RWPE1 (cell line): Measurements from ENCODE around the gene BBS2.

Source experiments
- CTCF ChIA-PET: fragments of 350-600 bp; sonication (Branson Sonifier 250); formaldehyde crosslinking; extraction: SDS; loops from one replicate; lab custom pipeline; 2021; lab: Yijun Ruan, JAX
- POLR2A ChIA-PET: fragments of 400-600 bp; formaldehyde crosslinking; extraction: SDS; loops from one replicate; lab custom pipeline; 2020; ENCODE audit warnings: antibody characterized with exemption; ENCODE audit not compliant: low non-redundant PET; lab: Yijun Ruan, JAX
- DNase-seq: peaks from one replicate; pipeline ENCODE4 v3.0.0; 2012; ENCODE audit warnings: low spot score
- H3K27ac ChIP-seq: fragments of 450-650 bp; 2 replicates; pipeline ENCODE4 v1.5.1; 2017
- TF ChIP-seq, protein P1 (sequence below): fragments of 450-650 bp; conservative IDR thresholded peaks from 2 replicates; pipeline ENCODE4 v1.5.1; 2017; ENCODE audit warnings: low read depth, mild to moderate bottlenecking

The BBS2 gene, protein sequence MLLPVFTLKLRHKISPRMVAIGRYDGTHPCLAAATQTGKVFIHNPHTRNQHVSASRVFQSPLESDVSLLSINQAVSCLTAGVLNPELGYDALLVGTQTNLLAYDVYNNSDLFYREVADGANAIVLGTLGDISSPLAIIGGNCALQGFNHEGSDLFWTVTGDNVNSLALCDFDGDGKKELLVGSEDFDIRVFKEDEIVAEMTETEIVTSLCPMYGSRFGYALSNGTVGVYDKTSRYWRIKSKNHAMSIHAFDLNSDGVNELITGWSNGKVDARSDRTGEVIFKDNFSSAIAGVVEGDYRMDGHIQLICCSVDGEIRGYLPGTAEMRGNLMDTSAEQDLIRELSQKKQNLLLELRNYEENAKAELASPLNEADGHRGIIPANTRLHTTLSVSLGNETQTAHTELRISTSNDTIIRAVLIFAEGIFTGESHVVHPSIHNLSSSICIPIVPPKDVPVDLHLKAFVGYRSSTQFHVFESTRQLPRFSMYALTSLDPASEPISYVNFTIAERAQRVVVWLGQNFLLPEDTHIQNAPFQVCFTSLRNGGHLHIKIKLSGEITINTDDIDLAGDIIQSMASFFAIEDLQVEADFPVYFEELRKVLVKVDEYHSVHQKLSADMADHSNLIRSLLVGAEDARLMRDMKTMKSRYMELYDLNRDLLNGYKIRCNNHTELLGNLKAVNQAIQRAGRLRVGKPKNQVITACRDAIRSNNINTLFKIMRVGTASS

DNA sequence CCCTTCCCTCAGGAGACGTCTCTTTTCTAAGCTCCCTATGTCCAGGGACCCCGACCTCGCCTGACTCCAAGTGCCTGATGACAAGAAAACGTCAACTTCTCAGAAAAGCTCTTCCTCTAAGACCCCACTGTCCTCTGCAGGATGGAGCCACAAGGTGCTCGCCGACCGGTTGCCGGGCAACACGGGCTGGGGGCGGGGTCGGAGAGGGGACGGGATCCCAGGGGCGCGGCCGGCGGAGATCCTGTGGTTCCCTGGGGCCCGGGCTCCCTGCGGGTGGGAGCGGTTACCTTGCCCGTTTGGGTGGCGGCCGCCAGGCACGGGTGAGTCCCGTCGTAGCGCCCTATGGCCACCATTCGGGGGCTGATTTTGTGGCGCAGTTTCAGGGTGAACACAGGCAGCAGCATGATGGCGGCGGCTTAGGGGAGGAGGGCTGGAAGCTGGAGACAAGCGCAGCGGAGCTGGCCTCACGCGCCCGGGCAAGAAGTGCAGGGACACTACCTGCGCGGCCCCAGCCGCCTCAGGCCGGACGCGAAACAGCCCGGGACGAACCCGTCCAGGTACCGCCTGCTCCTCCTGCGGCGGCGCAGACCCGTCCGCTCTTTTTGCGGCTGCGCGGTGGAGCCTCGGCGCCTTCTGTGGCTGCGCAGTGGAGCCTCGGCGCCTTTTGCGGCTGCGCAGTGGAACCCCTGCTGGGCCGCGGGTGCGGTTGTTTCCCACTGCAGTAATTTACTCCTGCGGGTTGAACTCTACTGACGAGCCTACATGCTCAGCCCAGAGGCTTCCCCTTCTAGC is at the start of gene BBS2:
Gene BBS2, minus strand, starts transcription at position 566 of the 792 bp plus-strand sequence. Its CDS starts 162 bp downstream, at position 404.
- peak within 1 kb of the TSS; percentile 90 for H3K27ac ChIP-seq
- DNase-seq, result peak; percentile 86
- POLR2A ChIA-PET, result no interaction called here
- CTCF ChIA-PET, result interaction anchor here (0.9 kb wide), 1 partner anchor 12 kb away, joined by 3 read pairs; no protein-coding TSS in a partner anchor
- TF ChIP-seq, protein P1, sequence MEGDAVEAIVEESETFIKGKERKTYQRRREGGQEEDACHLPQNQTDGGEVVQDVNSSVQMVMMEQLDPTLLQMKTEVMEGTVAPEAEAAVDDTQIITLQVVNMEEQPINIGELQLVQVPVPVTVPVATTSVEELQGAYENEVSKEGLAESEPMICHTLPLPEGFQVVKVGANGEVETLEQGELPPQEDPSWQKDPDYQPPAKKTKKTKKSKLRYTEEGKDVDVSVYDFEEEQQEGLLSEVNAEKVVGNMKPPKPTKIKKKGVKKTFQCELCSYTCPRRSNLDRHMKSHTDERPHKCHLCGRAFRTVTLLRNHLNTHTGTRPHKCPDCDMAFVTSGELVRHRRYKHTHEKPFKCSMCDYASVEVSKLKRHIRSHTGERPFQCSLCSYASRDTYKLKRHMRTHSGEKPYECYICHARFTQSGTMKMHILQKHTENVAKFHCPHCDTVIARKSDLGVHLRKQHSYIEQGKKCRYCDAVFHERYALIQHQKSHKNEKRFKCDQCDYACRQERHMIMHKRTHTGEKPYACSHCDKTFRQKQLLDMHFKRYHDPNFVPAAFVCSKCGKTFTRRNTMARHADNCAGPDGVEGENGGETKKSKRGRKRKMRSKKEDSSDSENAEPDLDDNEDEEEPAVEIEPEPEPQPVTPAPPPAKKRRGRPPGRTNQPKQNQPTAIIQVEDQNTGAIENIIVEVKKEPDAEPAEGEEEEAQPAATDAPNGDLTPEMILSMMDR, result no peak

DNA sequence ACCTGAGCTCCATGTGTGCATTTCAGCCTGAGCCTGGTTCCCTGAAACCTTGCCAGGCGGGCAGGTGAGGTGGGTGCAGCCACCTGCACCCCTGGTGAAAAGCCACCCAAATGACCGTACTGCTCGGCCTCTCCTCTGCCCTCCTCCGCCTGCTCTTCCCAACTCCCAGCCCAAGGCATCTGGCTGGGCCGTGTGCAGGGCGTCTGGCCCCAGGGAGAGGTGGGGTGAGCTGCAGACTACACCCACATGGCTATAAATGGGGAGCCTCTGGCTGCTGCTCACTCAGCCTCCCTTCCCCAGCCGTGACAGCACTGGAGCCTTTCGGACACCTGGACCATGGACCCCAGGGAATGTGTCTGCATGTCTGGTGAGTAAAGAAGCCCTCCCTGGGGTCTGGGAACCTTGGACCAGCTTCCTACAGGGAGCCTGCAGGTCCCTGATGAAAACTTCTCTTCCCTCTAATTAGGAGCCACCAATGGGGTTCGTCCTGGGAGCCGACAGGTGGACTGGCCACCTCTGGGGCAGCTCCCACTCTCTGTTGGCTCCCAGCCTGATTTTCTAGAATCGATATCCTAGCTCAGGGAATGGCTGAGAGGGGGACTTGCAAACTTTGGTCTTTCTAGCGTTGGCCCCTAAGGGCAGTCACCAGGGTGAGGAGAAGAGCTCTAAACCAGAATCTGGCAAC is 45.1 kb upstream of the BBS2 start, which contains the start of gene MT4:
Gene MT4, plus strand, starts transcription at position 281 of the 685 bp plus-strand sequence. Its CDS starts 56 bp downstream, at position 337.
- no peak within 1 kb of the TSS for H3K27ac ChIP-seq
- DNase-seq, result no peak
- CTCF ChIA-PET, result interaction anchor here (0.6 kb wide), 4 partner anchors 12 to 689 kb away, joined by 3 to 4 read pairs (median 4); no protein-coding TSS in a partner anchor
- POLR2A ChIA-PET, result no interaction called here
- TF ChIP-seq, protein P1, result no peak

DNA sequence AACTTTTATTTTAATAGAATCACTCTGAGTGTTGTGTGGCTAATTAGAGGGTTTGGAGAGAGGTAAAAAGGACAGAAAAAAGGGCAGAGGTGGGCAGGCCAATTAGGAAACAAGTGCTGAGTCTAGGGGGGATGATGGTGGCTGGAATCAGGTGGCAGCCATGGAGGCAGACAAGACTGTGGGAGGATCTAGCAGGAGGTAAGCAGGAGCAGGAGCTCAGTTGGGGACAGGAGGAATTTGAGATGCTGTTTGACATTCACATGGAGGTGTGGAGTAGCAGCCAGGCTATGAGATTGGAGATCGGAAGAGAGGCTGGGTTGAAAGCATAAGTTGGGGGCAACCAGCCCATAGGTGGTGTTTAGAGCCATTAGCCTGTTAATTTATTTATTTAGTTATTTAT is 41.3 kb upstream of the BBS2 start:
- ChIA-PET POLR2A (no interaction called here), CTCF (no interaction called here)

DNA sequence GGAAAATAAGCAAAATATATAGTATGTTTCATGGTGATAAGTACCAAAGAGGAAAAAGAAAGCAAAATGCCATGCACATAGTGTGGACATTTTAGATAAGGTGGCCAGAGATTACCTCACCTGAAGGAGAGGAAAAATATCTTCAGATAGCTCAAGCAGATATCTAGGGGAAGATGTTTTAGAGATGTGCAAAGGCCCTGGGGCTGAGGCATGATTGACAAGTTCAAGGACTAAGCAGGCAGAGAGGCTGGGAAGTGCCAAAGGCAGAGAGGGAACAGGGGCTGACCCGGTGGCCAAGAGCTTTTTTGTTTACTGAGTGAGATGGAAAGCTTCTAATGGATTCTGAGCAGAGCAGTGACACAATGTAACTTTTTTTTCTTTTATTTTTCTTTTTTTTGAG is 40.6 kb upstream of the BBS2 start:
- no peak for DNase-seq
- no peak overlapping the region for H3K27ac ChIP-seq
- TF ChIP-seq, protein P1, result no peak
- ChIA-PET POLR2A (no interaction called here), CTCF (interaction anchor here (1.3 kb wide), 1 partner anchor 16 kb away, joined by 3 read pairs; no protein-coding TSS in a partner anchor)

More for the DNA sequence above, 41.3 kb upstream of the BBS2 start:
- DNase-seq, result no peak
- H3K27ac ChIP-seq, result no peak overlapping the region
- TF ChIP-seq, protein P1, result no peak

DNA sequence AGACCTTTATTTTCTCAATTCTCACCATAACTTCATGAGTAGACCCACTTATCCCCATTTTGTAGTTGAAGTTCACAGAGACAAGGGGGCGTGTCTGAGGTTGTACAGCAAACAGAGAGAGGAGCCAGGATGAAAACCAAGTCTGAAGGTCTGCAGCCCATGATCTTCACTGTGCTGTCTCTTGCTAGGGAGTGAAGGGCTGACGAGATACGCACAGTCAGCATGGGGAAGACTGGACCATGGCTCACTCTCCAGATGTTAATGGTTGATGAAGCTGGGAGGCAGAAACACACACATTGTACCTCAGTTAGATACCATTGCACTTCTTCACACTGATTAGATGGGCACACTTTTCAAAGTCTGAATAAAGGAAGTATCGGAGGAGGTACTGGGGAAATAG is 39.3 kb upstream of the BBS2 start:
- TF ChIP-seq, protein P1, result no peak
- H3K27ac ChIP-seq, result no peak overlapping the region
- ChIA-PET CTCF (no interaction called here), POLR2A (interaction anchor here (1.0 kb wide), 1 partner anchor 49 kb away, joined by 3 read pairs; the partner anchor contains the start of gene MT2A)
- DNase-seq, result no peak
